ENCODE results near the gene CAST.

- TF ChIP-seq CTCF (IDR thresholded peaks at IDR 0.05) (no peak), POLR2A (IDR thresholded peaks at IDR 0.05) (no peak), POLR2AphosphoS5 (IDR thresholded peaks at IDR 0.05) (no peak)
These were observed 55.7 kb downstream of the CAST start for GRCh38 chr5:96717874-96718273.
